Activated CD8-positive, alpha-beta T cell treated with anti-CD3 and anti-CD28 coated beads for 36 hours (primary cell): Measurements from ENCODE around the gene PSMD11. TPM values are rescaled to one million over a fixed set of nuclear protein-coding genes. Genes with fewer than 3 reads are reported as not detected.

ENCODE experiments used
- ATAC-seq: fragments of 200-7000 bp; cut with Tn5 transposase; one replicate; pipeline ENCODE4 v1.10.0; 2021; ENCODE audit warnings: mild to moderate bottlenecking, moderate library complexity
- CTCF ChIA-PET: fragments of 350-600 bp; sonication (Branson Sonifier 250); formaldehyde crosslinking; loops from one replicate; lab custom pipeline; 2021; ENCODE audit warnings: antibody characterized with exemption; lab: Charles Lee
- POLR2A ChIA-PET: fragments of 350-600 bp; sonication (Branson Sonifier 250); formaldehyde crosslinking; loops from one replicate; lab custom pipeline; 2021; ENCODE audit warnings: antibody characterized with exemption; lab: Charles Lee
- DNase-seq: peaks from one replicate; pipeline ENCODE4 v3.0.0-alpha.2; 2020
- H3K27ac Mint-ChIP-seq: one replicate; pipeline ENCODE4 v1.8.0; 2021; ENCODE audit warnings: mild to moderate bottlenecking, mixed read lengths
- H3K27me3 Mint-ChIP-seq: one replicate; pipeline ENCODE4 v1.8.0; 2021; ENCODE audit warnings: mixed read lengths
- H3K36me3 Mint-ChIP-seq: one replicate; pipeline ENCODE4 v1.8.0; 2021; ENCODE audit warnings: low read depth, mixed read lengths
- H3K4me1 Mint-ChIP-seq: one replicate; pipeline ENCODE4 v1.8.0; 2021; ENCODE audit warnings: low read depth, mixed read lengths
- H3K4me3 Mint-ChIP-seq: one replicate; pipeline ENCODE4 v1.8.0; 2021; ENCODE audit warnings: mild to moderate bottlenecking, moderate library complexity, mixed read lengths
- H3K9me3 Mint-ChIP-seq: one replicate; pipeline ENCODE4 v1.8.0; 2021; ENCODE audit warnings: mixed read lengths
- intact Hi-C: fragments of 100-400 bp; cut with micrococcal nuclease; formaldehyde crosslinking; loops from one replicate; pipeline ENCODE4 v1.10.0; 2022
- total RNA-seq, 2 experiments: library from RNA; stranded (reverse); gene quantifications; one replicate each; pipeline ENCODE4 v1.2.3, GENCODE V29; 2021
- TF ChIP-seq, protein P1 (sequence below): fragments of 200-600 bp; IDR thresholded peaks from one replicate; pipeline ENCODE4 v1.8.0; 2022; ENCODE audit warnings: antibody characterized with exemption, mild to moderate bottlenecking

PSMD11 gene
- total RNA-seq, 2 experiments from 2014 or later, result 119 to 130 TPM

DNA sequence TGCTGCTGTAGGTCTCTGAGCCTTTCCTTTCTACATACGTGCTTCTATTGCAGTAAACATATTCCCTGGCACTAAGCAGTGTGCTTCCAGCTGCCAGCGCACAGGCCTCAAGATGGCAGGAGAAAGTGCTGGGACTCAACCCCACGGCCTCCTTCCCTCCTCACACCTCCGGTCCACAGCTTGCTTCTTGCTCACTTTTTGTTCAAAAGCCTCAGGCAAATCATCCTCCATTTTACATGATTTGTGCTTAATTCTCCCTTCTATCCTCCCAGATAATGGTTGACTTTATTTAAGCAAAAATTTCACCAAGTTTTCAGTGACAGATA, 47.9 kb downstream of the PSMD11 start:
- CTCF ChIA-PET, result interaction anchor here (1.6 to 4.1 kb wide), 4 partner anchors 8 to 48 kb away, joined by 4 to 28 read pairs (median 6); partner anchors contain the start of gene PSMD11
- intact Hi-C loops, result no loop called here
- H3K9me3 Mint-ChIP-seq, result no peaks in the 10 kb centered on the region
- TF ChIP-seq, protein P1, sequence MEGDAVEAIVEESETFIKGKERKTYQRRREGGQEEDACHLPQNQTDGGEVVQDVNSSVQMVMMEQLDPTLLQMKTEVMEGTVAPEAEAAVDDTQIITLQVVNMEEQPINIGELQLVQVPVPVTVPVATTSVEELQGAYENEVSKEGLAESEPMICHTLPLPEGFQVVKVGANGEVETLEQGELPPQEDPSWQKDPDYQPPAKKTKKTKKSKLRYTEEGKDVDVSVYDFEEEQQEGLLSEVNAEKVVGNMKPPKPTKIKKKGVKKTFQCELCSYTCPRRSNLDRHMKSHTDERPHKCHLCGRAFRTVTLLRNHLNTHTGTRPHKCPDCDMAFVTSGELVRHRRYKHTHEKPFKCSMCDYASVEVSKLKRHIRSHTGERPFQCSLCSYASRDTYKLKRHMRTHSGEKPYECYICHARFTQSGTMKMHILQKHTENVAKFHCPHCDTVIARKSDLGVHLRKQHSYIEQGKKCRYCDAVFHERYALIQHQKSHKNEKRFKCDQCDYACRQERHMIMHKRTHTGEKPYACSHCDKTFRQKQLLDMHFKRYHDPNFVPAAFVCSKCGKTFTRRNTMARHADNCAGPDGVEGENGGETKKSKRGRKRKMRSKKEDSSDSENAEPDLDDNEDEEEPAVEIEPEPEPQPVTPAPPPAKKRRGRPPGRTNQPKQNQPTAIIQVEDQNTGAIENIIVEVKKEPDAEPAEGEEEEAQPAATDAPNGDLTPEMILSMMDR, result no peak
- no peak for ATAC-seq
- H3K4me1 Mint-ChIP-seq, result peaks cover 67% of the 10 kb centered on the region
- H3K27ac Mint-ChIP-seq, result peak overlapping the region; percentile 82
- DNase-seq, result no peak
- H3K27me3 Mint-ChIP-seq, result no peaks in the 10 kb centered on the region
- POLR2A ChIA-PET, result interaction anchor here (0.8 to 2.5 kb wide), 8 partner anchors 12 to 48 kb away, joined by 3 to 11 read pairs (median 7); partner anchors contain the start of gene PSMD11
- peaks cover 30% of the 10 kb centered on the region for H3K36me3 Mint-ChIP-seq
- peak overlapping the region; percentile 95 for H3K4me3 Mint-ChIP-seq

DNA sequence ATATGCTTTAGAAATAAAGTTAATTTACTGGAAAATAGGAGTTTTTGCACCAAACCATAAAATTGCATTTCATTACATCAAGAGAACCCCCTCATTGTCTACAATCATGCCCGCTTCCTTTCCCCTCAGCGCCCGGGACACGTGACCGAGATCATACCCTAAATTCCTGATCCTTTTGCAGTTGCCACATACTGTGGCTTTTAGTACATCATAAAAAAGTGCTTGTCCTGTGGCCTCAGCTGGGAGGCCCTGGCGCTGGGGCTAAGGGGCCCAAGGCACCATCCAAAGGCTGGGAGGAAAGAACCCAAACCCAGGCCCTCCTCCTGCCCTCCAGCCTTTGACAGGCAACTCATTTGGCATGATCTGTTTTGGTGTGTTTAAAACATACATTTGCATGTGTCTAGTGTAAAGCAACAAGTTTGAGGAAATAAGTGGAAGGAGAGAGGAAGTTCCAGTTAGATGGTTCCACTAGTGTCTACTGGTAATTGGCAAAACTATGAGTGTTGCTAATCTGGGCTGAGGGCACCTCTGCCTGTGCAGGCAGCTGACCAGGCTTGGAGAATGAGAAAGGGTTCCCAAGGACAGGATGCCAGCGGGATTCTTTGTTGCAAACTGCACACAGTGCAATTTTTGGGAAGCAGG, 48.5 kb downstream of the PSMD11 start:
- peaks cover 27% of the 10 kb centered on the region for H3K36me3 Mint-ChIP-seq
- H3K27ac Mint-ChIP-seq, result peak overlapping the region; percentile 66
- ChIA-PET POLR2A (interaction anchor here (0.7 to 2.1 kb wide), 5 partner anchors 11 to 53 kb away, joined by 4 to 11 read pairs (median 9); partner anchors contain the start of gene PSMD11), CTCF (interaction anchor here (1.7 to 4.1 kb wide), 3 partner anchors 9 to 30 kb away, joined by 4 to 28 read pairs (median 5); no protein-coding TSS in a partner anchor)
- TF ChIP-seq, protein P1, result no peak
- no peaks in the 10 kb centered on the region for H3K9me3 Mint-ChIP-seq
- H3K27me3 Mint-ChIP-seq, result no peaks in the 10 kb centered on the region
- H3K4me3 Mint-ChIP-seq, result no peak overlapping the region
- H3K4me1 Mint-ChIP-seq, result peaks cover 64% of the 10 kb centered on the region
- intact Hi-C loops, result no loop called here
- ATAC-seq, result no peak
- no peak for DNase-seq

DNA sequence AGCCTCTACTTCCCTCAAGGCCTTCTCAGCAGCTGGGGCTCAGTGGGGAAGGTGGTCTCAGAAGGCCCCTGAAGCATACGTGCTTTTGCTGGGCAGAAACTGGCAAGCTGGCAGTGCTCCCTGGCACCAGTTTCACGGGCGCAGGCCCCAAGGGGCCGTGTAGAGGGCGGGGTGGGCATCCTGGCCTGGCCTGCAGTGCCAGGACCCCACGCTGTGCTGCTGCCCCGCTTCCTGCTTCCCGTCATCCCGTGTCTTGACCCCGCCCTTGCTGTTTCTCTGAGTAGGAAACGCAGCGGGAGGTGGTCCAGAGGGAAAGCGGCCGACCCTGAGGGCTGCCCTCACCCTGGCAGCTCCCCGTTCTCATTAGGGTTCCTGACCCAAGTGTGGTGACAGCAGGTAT, 49.3 kb downstream of the PSMD11 start:
- no peak for ATAC-seq
- H3K36me3 Mint-ChIP-seq, result peaks cover 19% of the 10 kb centered on the region
- no peaks in the 10 kb centered on the region for H3K9me3 Mint-ChIP-seq
- no peak overlapping the region for H3K4me3 Mint-ChIP-seq
- intact Hi-C loops, result no loop called here
- peaks cover 57% of the 10 kb centered on the region for H3K4me1 Mint-ChIP-seq
- TF ChIP-seq, protein P1, result no peak
- ChIA-PET CTCF (interaction anchor here (1.7 kb wide), 1 partner anchor 10 kb away, joined by 4 read pairs; no protein-coding TSS in a partner anchor), POLR2A (interaction anchor here (0.7 to 1.0 kb wide), 2 partner anchors 32 to 52 kb away, joined by 3 to 4 read pairs; no protein-coding TSS in a partner anchor)
- DNase-seq, result no peak
- no peak overlapping the region for H3K27ac Mint-ChIP-seq
- H3K27me3 Mint-ChIP-seq, result no peaks in the 10 kb centered on the region

DNA sequence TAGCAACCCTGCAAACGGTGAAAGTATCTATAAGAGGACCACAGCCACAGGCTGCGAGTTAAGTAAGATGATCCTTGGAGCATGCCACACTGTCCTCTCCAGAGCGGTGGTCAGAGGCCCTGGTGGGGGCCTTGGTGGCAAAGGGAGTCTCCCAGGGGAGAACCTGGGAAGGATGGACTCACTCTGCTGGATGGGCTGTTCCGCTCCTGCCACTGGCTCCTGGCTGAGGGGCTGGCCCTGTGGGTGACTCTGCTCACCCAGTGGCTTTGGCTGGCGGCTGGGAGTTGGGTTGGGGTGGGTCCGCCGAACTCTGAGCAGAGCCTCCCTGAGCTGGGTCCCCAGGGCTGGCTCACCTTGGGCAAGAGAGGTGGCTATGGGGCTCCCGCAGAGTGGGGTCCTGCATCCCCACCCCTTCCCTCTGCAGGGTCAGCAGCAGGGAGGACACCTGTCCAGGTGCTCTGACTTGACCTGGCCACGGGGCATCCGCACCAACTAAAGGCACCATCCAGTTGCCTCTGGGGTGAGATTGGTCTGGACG, 49.7 kb downstream of the PSMD11 start:
- ChIA-PET CTCF (no interaction called here), POLR2A (interaction anchor here (1.0 kb wide), 1 partner anchor 31 kb away, joined by 3 read pairs; no protein-coding TSS in a partner anchor)
- ATAC-seq (no peak), DNase-seq (no peak)
- H3K4me1 Mint-ChIP-seq, result peaks cover 53% of the 10 kb centered on the region
- no peaks in the 10 kb centered on the region for H3K27me3 Mint-ChIP-seq
- intact Hi-C loops, result no loop called here
- no peak overlapping the region for H3K27ac Mint-ChIP-seq
- H3K9me3 Mint-ChIP-seq, result no peaks in the 10 kb centered on the region
- H3K36me3 Mint-ChIP-seq, result peaks cover 14% of the 10 kb centered on the region
- TF ChIP-seq, protein P1, result no peak
- no peak overlapping the region for H3K4me3 Mint-ChIP-seq
